ENCODE results near the gene ME3. TPM values are rescaled to one million over a fixed set of nuclear protein-coding genes. Genes with fewer than 3 reads are reported as not detected.
A peak's percentile ranks its signal among the peaks of the same experiment; 100 is the strongest.

Gene ME3
- total RNA-seq, 4 donors from 2014 or later, result 15.9 to 94.9 (median 51.3) TPM

DNA sequence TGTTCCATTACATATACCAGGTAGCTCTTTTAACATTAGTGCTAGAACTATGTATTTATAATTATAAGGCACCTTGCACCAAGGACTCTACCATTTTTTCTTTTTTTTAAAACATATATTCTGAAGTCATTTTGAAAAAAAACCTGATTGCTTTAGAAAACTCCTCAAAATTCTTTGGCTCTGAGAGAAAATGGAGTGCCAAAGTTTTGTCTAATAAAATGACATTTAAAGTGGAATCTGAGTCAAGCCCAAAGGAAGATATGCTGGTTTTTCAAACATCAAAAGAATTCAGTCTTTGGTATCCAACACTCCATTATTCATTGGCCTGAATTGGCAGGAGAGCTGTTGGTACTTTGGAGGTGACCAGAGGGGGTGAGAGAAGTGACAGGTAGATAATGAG lies 116.5 kb downstream of the ME3 start:
- Histone ChIP-seq H3K9me3 (no peaks in the 10 kb centered on the region), H3K27ac (no peak overlapping the region), H3K27me3 (no peaks in the 10 kb centered on the region), H3K36me3 (no peaks in the 10 kb centered on the region), H3K4me3 (no peak overlapping the region), H3K4me1 (peaks cover 0 to 32% (median 8%) of the 10 kb centered on the region in 4 donors)
- DNase-seq, result no peak
- TF ChIP-seq POLR2A (IDR thresholded peaks at IDR 0.05), result no peak
- no peak for TF ChIP-seq CTCF (IDR thresholded peaks at IDR 0.05)

DNA sequence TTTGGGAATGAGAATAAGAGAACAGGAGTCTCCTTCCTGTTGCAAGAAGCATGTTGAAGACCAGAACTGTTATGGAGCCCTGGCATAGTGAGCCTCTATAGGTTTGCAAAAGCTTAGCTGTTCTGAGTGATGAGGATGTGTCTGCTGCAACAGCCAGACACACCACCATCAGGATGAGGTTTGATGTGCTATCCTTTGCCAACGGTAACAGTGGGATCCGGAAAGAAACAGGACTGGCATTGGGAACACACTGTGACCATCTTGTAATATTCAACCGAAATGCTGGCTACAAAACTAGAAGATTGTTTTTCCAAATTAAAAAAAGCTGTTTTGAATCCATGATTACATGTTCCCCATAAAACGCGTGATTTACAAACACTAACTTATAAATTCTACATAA lies 117.0 kb downstream of the ME3 start:
- Histone ChIP-seq H3K36me3 (no peaks in the 10 kb centered on the region), H3K9me3 (no peaks in the 10 kb centered on the region), H3K4me3 (no peak overlapping the region), H3K4me1 (peaks cover 0 to 35% (median 8%) of the 10 kb centered on the region in 4 donors), H3K27me3 (no peaks in the 10 kb centered on the region), H3K27ac (no peak overlapping the region)
- TF ChIP-seq CTCF (IDR thresholded peaks at IDR 0.05) (no peak), POLR2A (IDR thresholded peaks at IDR 0.05) (no peak)
- no peak for DNase-seq

GRCh38 chr11:86553265-86553664 lies 119.2 kb downstream of the ME3 start:
- Histone ChIP-seq H3K27ac (peak overlapping the region in 1 of 4 donors; percentile 69), H3K4me3 (no peak overlapping the region), H3K4me1 (peaks cover 0 to 28% (median 6%) of the 10 kb centered on the region in 4 donors), H3K9me3 (no peaks in the 10 kb centered on the region), H3K27me3 (no peaks in the 10 kb centered on the region), H3K36me3 (no peaks in the 10 kb centered on the region)
- DNase-seq, result no peak
- TF ChIP-seq CTCF (IDR thresholded peaks at IDR 0.05) (no peak), POLR2A (IDR thresholded peaks at IDR 0.05) (no peak)

DNA sequence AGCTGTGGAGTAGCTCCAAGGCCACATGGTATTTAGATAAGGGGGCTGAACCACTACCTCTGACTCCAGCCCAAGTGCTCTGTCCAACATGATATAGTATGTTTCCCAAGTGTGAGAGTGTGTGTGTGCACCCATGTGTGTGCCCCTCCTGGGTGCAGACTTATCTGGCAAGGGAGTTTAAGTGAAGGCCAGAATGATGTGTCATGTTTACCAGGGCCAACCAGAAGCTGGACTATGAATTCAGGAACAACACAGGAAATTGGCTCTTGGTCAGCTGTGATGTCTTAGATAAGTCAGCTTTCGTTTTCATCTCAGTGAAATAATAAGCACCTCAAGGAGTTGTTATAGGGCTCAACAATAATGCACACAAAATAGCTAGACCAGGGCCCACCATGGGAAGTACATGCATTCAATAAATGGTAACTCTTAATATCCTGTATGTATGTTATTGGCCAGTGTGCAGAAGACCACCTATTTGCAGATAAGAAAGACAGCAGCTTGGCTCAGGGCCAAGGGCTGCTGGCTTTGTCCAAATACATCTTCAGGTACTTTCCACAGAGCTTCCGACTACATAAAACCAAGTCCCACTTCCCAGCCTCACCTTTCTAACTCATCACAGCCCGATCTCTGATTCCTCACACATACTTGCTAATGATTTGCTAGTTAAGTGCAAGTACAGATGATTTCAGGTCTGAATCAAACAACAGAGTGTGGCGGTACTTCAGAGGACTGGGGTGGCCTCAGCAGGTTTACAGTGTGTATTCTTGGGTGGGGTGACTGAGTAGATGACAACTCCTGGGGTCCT lies 120.9 kb downstream of the ME3 start:
- Histone ChIP-seq H3K4me3 (no peak overlapping the region), H3K27ac (peak overlapping the region in 3 of 4 donors; percentile 40 to 69 (median 60)), H3K4me1 (peaks cover 0 to 28% (median 6%) of the 10 kb centered on the region in 4 donors), H3K27me3 (no peaks in the 10 kb centered on the region), H3K36me3 (no peaks in the 10 kb centered on the region), H3K9me3 (no peaks in the 10 kb centered on the region)
- DNase-seq, result no peak
- TF ChIP-seq CTCF (IDR thresholded peaks at IDR 0.05) (no peak), POLR2A (IDR thresholded peaks at IDR 0.05) (no peak)

GRCh38 chr11:86550757-86551156 lies 121.7 kb downstream of the ME3 start:
- no peak for TF ChIP-seq POLR2A (IDR thresholded peaks at IDR 0.05)
- H3K27ac ChIP-seq, result peak overlapping the region in 2 of 4 donors; percentile 60 to 69
- no peak overlapping the region for H3K4me3 ChIP-seq
- no peaks in the 10 kb centered on the region for H3K36me3 ChIP-seq
- H3K4me1 ChIP-seq, result peaks cover 0 to 28% (median 6%) of the 10 kb centered on the region in 4 donors
- H3K9me3 ChIP-seq, result no peaks in the 10 kb centered on the region
- no peak for DNase-seq
- H3K27me3 ChIP-seq, result no peaks in the 10 kb centered on the region

DNA sequence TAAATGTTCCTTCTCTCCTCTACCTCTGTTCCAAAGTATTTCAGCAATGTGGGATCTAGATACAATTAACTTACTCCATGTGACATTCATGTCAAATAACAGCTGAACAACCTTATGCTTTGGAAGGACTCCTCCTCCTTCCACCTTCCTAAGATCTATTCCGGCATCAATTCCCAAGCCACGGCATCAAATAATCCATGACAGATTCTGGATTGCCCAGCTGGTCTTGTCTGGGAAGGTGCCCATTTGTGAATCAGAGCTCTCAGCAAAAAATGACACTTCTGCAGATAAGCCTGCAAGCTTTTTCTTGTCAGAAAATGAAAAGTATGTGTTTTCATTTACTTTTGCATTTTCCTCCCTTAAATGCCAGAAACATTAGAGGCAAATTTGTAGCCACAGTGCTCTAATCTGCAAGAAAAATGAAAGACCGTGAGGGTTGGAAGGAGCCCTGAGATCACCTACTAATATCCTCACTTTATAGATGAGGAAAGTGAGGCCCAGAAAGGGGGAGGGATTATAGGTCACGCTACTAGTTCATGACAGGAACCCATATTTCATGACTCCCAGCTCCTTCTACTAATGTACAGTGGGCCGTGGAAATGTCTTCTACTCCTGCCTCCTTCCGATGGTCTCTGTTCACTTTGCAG lies 124.0 kb downstream of the ME3 start:
- no peak for DNase-seq
- Histone ChIP-seq H3K4me1 (peaks cover 0 to 28% (median 6%) of the 10 kb centered on the region in 4 donors), H3K36me3 (no peaks in the 10 kb centered on the region), H3K27ac (peak overlapping the region in 2 of 4 donors; percentile 17 to 39), H3K4me3 (no peak overlapping the region), H3K27me3 (no peaks in the 10 kb centered on the region), H3K9me3 (no peaks in the 10 kb centered on the region)
- TF ChIP-seq CTCF (IDR thresholded peaks at IDR 0.05) (no peak), POLR2A (IDR thresholded peaks at IDR 0.05) (no peak)

All from Peyer's patch (tissue), 4 donors.